NCI-H524 (cell line): ENCODE measurements around the gene DRAXIN.

Experiments
- DNase-seq, 2 experiments: peaks; one replicate each; lab custom pipeline; 2025; lab: John Stamatoyannopoulos, UW

The DRAXIN gene, protein sequence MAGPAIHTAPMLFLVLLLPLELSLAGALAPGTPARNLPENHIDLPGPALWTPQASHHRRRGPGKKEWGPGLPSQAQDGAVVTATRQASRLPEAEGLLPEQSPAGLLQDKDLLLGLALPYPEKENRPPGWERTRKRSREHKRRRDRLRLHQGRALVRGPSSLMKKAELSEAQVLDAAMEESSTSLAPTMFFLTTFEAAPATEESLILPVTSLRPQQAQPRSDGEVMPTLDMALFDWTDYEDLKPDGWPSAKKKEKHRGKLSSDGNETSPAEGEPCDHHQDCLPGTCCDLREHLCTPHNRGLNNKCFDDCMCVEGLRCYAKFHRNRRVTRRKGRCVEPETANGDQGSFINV

DNA sequence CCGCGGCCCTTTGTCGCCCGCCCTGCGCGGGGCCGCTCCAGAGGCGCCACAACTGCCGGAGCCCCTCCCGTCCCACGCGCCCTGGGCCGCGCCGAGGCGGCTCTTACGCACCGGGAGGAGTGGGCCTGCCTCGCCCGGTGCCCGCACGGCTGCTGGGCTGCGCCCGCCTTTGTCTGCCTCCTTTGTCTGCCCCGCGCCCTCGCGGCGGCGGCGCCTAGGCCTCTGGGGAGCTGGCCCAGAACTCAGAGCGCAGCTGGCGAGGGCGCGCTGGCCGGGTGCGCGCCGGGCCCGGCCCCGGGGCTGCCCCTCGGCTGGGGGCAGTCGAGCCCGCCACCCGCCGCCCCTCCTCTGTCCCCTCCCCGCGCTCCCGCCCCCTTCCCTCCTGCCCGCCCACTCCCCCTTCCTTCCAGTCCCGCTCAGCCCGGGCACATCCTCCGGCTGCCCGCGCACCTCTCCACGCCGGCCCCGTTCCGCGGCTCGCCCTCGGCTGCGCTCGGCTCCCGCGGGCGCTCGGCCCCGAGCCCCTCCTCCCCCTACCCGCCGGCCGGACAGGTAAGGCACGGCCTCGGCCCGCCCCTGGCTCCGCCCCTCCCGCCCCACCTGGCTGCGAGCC lies at the start of gene DRAXIN:
TSS of gene DRAXIN (plus strand) at position 409 of the 613 bp plus-strand sequence. CDS start 14,549 bp downstream, outside the sequence.
- DNase-seq = peak in 1 of 2 experiments; percentile 23

DNA sequence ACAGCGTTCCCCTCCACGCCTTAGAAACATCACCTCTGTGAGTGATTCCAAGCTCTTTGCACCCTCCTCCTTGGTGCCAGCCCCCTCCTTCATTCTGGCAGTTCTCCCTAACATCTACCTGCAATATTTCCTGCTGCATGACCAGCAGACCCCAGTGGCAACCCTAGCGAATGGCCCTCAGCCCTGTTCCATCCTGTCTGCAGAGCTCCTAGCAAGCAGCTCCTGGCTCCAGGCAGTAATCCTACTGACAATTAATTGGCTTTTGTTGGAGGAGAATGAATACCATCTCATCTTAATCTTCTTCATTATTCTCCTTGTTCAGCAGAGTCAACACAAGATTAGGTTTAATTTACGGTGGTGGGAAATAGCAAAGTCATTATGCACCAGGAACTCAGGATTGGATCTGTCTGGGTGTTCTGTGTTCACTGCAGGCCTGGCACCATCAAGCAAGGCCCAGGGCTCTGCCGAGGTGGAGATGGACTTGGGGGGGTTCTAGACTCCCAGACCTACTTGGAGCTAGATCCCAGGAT lies 49.7 kb upstream of the DRAXIN start:
- DNase-seq = peak; percentile 18 to 55

DNA sequence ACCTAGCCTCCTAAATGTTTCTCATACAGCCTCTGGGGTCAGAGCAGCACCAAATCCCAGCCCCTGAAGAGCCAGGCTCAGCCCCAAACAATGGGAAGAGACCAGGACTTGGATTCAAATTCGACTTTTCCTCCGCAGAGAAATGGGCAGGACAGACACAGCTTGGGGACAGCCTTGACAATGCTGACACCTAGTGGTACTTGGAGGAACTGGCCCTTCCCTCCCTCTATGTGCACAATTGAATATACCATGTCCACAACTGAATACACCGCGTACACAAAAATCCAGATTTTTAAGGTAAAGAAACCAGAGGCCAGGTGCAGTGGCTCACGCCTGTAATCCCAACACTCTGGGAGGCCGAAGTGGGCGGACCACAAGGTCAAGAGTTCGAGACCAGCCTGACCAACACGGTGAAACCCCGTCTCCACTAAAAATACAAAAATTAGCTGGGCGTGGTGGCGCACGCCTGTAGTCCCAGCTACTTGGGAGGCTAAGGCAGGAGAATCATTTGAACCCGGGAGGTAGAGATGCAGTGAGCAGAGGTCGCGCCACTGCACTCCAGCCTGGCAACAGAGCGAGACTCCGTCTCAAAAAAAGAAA lies 49.0 kb upstream of the DRAXIN start:
- peak in 1 of 2 experiments; percentile 70 for DNase-seq

DNA sequence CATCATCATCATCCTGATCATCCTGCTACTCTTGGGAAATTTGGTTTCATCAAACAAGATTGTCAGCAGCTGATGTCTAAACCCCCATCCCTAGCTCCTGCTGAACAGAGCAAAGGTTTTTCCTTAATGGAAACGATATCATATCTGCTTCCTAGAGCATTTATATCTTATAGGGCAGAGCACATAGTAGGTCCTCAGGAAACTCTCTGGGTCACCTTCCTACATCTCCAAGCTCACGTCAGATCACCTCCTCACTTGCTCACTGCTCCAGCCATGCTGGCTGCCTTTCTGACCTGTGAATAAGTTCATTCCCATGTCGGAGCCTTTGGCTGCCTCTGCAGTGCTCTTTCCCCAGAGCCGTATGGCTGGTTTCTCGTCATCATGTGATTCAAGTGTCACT lies 47.7 kb upstream of the DRAXIN start:
- no peak for DNase-seq

DNA sequence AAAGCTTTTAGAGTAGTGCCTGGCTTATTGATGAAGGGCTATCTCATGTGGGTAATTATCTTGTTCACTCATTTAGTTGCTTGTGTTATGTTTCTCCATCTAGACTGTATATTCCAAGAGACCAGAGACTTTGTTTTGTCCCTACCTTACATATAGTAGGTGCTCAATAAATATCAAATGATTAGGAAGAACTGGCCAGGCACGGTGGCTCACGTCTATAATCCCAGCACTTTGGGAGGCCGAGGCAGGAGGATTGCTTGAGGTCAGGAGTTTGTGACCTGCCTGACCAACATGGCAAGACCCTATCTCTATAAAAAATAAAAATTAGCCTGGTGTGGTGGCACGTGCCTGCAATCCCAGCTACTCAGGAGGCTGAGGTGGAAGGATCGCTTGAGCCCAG lies 46.2 kb upstream of the DRAXIN start:
- no peak for DNase-seq

DNA sequence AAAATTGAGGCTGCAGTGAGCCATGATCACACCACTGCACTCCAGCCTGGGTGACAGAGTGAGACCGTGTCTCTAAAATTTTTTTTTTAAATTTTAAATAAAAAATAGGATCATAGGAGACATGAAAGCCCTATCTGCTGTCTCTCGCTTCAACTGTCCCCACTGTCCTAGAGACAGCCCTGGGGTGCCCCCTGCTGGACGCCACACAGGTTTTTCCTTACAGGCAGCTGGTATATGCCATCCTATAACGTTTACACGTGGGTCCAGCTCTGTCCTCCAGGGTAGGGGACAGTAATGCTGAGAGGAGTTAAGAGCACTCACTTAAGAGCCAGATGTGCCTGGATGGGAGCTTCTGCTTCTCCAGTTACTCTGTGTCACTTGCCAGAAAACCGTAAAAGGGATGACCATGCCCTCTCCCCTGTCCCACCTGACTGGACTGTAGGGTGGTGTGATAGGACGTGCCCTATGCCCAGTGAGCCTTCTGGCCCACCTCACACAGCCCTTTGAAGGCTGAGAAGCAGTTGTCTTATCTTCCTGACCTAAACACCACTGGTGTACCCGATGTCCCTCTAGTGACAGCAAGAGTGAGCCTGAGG lies 45.7 kb upstream of the DRAXIN start:
- DNase-seq = peak; percentile 75 to 81

DNA sequence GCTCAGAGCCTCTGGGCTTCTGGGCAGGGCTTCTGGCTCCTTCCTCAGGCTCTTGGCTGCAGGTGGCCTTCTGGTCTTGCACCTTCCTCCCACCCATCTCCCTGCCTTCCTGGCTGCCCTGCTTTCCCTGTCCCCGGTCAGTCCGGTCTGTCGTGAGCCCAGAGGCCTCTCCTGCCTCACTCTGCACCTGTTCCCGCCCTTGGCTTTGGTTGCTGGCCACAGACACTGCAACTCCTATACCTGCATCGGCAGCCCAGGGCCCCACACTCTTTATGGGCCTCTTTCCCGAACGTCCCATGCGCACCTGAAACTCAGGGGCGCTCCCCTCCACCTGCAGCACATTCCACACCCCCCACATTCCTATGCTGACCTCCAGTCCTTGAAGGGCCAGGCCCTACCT lies 45.2 kb upstream of the DRAXIN start:
- no peak for DNase-seq

DNA sequence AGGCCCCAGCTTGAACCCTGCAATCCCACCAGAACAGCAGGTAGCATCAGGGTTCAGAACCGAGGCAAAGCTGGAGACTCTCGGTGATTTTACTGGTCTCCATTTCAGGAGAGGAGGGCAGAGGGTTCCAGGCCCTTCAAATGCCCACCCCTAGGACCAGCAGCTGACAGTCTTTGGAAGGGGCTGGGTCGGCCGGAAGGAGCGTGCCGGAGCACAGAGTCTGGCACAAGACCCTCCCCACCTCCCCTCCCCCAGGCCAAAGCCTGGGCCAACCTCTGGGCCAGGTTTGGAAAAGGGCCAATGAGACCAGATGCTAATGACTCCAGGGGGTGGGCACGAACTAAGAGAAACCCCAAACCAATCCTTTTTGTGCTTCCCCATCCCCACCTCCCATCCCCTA lies 44.2 kb upstream of the DRAXIN start:
- DNase-seq = no peak

DNA sequence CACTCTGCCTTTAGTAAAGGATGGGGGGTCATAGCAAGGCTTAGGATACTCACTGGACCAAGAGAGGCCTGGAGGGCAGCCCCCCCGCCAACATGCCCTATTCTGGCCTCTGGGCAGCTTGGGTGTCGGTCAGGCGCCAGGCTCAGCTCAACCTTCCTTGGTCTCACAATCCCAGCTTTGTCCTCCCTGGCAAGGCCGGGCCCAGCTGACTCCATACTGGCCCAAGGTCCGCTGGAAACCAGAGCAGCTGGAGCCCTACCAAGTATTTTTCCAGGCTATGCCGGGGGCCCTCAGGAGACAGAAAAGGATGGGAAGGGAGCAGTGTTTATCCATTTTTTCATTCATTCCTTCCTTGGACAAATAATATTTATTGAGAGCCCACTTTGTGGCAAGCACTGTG lies 43.5 kb upstream of the DRAXIN start:
- DNase-seq = no peak

DNA sequence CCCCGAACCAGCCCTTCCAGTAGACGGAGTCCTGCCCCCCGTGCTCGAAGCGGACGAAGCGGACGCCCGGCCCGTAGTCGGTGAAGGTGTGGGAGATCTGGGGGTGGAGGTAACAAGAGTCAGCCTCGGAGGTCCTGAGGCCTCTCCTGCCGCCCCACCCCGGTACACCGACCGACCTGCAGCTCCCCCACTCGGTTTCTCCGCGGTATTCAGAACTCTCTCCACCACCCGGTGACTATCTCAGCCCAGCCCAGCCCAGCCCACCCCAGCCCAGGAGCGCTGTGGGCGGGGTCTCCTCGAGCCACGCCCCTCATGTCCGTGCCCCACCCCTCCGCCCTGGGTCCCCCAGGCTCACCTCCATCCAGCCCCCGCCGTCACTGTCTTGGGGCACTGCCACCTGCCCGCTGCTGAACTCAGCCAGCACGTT lies 42.8 kb upstream of the DRAXIN start:
- DNase-seq = no peak

DNA sequence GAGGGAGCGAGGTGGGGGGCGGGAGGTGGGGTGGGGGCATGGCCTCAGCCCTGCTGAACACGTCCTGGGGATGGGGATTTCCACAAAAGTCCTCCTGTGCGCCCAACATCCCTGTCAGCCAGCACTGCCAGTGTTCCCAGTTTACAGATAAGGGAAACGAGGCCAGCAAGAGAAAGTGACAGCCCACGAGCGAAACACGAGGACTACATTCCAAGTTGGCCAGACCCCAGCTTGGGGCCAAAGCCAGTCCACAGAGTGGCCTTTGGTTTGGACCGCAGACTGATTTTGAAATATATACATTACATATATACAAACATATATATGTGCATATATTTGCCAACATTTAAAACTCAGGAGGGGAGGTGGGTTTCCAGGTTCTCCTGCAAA lies 42.3 kb upstream of the DRAXIN start:
- no peak for DNase-seq

DNA sequence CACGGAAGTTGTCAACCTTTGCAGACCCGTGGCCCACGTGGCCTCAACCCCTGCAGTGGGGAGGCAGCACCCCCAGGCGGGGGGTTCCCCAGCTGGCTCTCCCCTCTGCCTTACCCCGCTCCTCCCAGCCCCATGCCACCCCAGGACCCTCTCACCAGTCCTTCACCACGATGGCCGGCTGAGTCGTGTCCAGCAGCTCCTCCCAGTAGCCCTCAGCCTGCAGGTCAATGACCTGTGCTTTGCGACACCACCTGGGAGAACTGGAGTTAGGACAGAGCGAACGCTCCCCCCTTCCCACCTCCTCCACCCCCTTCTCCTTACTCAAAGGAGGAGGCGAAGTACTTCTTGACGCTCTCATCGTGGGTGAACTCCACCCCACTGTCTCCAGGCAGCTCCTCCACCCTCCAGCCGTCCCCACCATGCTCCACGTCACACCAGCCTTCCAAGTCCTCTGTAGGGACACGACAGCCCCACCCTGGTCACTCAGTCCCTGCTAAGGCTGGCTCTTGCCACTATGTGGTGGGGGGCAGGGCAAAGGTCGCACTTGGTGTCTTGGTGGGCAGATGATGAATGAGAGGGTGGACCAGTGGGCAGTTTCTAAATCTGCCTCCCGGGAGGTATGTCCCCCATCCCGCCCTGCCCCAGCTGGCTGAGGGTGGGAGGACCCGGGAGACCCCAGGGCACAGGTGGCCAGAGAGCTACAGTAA lies 41.7 kb upstream of the DRAXIN start:
- no peak for DNase-seq

DNA sequence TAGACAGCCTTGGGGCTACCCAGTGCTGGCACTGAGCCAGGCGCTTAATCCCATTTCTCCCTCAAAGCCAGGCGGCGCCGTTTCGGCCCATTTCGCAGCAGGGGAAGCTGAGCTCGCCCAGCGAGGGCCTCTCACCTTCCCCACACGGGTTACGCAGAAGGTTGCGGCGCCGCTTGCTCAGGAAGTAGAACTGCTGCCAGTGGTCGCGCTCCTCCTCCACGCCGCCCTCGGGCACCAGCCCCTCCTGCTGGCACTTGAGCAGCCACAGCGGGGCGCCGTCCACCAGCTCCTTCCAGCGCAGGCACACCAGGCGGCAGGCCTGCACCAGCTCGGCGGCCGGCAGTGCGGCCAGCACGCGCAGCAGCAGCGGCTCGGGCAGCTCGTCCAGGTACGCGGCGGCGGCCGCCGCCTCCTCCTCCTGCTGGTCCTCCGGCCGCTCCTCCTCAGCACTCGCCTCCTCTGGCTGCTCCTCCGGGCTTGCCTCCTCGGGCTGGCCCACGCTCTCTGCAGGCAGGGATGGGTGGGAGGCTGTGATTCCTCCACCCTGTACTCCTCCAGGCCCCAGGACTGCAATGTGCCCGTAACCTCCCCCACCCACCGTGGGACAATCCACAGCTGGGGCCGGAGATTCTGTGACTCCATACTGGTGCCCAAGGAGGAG lies 41.0 kb upstream of the DRAXIN start:
- DNase-seq = peak; percentile 46 to 85

DNA sequence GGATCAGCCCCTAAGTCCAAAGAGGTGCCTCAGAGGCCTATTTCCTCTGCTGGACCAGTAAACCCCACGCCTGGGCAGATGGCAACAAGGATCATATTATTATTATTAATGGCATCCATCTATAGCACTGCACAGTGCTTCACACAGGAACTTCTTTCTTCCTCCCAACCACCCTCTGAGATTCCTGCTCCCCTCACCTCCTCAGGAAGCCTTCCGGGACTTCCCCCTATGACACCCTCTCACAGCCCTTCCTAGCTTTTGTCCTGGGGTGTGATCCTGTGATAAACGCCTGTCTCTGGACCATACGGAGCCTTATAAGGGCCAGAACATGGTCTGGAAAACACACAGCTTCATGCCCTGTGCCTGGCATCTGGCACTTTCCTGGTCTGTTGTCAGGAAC lies 40.5 kb upstream of the DRAXIN start:
- DNase-seq = no peak

DNA sequence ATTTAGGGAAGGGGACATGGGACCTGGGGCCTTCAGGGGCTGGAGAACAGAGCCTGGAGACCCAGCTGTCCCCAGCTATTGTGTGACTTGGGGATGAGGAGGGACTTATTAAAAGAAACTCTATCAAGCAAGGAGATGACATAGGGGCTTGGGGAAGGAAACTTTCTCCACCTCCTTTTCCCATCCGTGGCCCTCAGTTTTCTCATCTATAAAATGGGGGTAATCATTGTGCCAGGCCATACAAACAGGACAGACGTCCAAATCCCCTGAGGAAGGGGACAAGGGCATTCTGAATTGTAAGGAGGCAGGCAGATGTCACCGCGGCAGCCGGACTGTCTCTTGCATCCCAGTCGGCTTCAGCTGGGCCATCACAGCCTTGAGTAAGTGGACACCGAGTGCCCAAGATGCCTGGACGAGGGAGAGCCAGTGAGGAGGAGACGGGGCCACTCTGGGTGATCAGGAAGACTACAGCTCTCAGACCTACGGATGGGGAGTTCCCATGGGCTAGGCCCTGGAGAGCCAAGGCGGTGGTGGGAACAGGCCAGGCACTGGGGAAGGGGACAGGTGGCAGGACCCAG lies 39.2 kb upstream of the DRAXIN start:
- DNase-seq = no peak

DNA sequence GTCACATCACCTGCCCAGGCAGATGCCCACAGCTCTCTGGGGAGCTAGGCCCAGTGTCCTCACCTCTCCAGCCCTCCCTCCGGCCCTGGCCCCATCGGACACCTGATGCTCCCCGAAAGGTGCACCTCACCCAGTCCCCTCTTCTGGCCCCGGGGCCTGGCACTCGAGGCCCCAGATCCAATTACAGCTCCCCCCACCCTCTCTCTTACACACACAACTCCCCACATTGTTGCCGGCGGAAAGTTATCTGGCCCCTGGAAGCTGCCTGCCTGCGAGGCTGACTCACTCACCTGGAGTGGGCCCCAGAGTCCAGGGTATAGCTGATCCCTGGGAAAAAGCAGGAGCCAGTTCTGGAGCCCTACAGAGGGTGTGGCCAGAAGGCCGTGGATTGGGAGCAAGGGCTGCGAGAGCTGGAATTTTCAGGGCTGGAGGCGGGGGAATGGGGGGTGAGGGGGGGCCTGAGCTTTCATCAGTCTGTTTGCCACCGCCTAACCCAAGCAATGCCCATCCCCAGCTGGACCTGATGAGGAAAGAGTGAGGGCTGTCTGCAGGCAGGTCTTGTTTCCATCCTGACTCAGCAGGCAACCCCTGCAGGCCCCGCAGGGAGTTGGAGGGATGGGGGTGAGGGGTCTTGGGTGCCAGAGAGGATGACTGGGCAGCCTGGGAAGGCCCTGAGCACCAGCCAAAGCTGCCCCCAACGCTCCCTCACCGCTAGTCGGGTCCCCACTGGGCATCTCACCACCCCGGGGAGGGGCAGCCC lies 38.2 kb upstream of the DRAXIN start:
- DNase-seq = no peak

DNA sequence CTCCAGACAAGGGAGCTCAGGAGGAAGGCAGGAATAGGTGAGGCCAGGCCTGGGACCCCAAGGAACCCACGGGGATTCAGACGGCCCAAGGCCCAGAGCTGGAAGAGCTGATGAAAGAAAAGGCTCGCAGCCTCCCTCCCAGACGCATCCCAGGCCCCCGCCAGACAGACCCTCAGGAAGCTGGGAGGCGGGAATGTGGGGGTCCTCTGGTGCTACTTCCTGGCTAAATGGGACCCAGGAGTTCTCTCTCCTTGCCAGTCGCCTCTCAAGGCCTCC lies 37.7 kb upstream of the DRAXIN start:
- no peak for DNase-seq

DNA sequence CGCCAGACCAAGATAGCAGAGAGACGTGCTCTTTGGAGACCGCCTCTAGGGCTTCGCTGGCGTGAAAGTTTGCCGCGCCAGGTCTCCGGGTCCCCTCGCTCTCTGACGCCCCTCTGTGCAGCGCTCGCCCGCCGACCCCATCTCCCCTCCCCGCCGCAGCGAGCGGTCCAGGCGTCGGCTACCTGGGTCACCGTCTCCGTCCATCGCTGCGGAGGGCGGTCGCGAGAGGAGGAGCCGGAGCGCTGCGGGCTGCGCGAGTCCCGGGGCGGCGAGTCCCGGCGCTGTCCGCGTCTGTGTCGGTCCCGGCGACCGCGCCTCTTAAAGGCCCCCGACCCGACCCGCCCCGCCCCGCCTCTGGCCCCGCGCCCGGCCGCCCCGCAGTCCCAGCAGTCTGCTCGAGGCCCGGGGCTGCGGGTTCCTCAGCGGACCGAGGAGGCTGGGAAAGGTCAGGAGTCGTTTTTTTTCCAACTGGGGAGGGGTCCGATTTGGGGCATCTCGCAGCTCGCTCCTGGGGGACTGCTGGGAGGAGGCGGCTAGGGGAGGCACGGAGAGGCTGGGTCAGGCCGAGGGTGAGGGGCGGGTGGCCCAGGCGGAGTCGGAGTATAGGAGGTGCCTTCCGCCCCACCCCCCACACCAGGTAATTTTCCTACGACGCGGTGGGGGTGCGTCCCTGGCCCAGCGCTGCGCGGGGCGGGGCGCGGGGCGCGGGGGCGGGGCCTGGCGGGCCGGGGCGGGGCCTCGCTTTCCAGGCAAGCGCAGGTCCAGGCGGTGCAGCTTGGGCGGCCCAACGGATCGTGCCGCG lies 37.2 kb upstream of the DRAXIN start, which contains the start of the genes FBXO2 and FBXO44:
TSS of gene FBXO2 (minus strand) at position 293 of the 802 bp plus-strand sequence. CDS start at position 204, 89 bp downstream.
TSS of gene FBXO44 (plus strand) at position 741 of the 802 bp plus-strand sequence. CDS start 959 bp downstream, outside the sequence.
- peak in 1 of 2 experiments; percentile 18 for DNase-seq
